HG02763 (cell line): ENCODE results near the gene KCTD18.

ENCODE experiments used
- ATAC-seq: cut with Tn5 transposase; IDR thresholded peaks from one replicate; pipeline ENCODE4 v1.9.1; 2021; ENCODE audit warnings: mild to moderate bottlenecking, moderate library complexity; ENCODE audit not compliant: unreplicated experiment

The KCTD18 gene

GRCh38 chr2:200456567-200456966 lies 53.3 kb downstream of the KCTD18 start:
- no peak for ATAC-seq

GRCh38 chr2:200455958-200456421 lies 53.9 kb downstream of the KCTD18 start:
- ATAC-seq = peak; percentile 50

- ATAC-seq = peak; percentile 71
These were observed 54.7 kb downstream of the KCTD18 start for GRCh38 chr2:200454927-200455801.

GRCh38 chr2:200453853-200454534 lies 55.9 kb downstream of the KCTD18 start:
- no peak for ATAC-seq

- no peak for ATAC-seq
These were observed 56.6 kb downstream of the KCTD18 start for GRCh38 chr2:200453142-200453852.

- ATAC-seq = no peak
These were observed 57.5 kb downstream of the KCTD18 start for GRCh38 chr2:200452377-200452776.

- ATAC-seq = no peak
These were observed 58.4 kb downstream of the KCTD18 start for GRCh38 chr2:200451511-200451910.

GRCh38 chr2:200450288-200450687 lies 59.6 kb downstream of the KCTD18 start:
- ATAC-seq = no peak

- ATAC-seq = no peak
These were observed 60.7 kb downstream of the KCTD18 start for GRCh38 chr2:200449149-200449548.

- no peak for ATAC-seq
These were observed 61.4 kb downstream of the KCTD18 start for GRCh38 chr2:200448455-200448854.

GRCh38 chr2:200447139-200447855 lies 62.6 kb downstream of the KCTD18 start:
- ATAC-seq = no peak

GRCh38 chr2:200446612-200447011 lies 63.3 kb downstream of the KCTD18 start:
- ATAC-seq = no peak

- no peak for ATAC-seq
These were observed 64.6 kb downstream of the KCTD18 start for GRCh38 chr2:200445284-200445683.

- ATAC-seq = no peak
These were observed 65.3 kb downstream of the KCTD18 start for GRCh38 chr2:200444530-200444929.

GRCh38 chr2:200443916-200444315 lies 66.0 kb downstream of the KCTD18 start:
- no peak for ATAC-seq

- no peak for ATAC-seq
These were observed 66.5 kb downstream of the KCTD18 start for GRCh38 chr2:200443376-200443775.

- no peak for ATAC-seq
These were observed 67.4 kb downstream of the KCTD18 start for GRCh38 chr2:200442471-200442870.

GRCh38 chr2:200439981-200440380 lies 69.9 kb downstream of the KCTD18 start:
- no peak for ATAC-seq
